Activated CD4-positive, CD25-positive, alpha-beta regulatory T cell treated with anti-CD3 and anti-CD28 coated beads, Interleukin-2, amount 50 U/mL, for 24 hours (primary cell): ENCODE results near the gene ANO2.

Experiments
- ATAC-seq, 2 donors: fragments of 150-1000 bp; cut with Tn5 transposase; one replicate each; pipeline ENCODE4 v1.10.0; 2021; ENCODE audit warnings: mild to moderate bottlenecking in 1 of 2, moderate library complexity in 1 of 2

Gene ANO2

DNA sequence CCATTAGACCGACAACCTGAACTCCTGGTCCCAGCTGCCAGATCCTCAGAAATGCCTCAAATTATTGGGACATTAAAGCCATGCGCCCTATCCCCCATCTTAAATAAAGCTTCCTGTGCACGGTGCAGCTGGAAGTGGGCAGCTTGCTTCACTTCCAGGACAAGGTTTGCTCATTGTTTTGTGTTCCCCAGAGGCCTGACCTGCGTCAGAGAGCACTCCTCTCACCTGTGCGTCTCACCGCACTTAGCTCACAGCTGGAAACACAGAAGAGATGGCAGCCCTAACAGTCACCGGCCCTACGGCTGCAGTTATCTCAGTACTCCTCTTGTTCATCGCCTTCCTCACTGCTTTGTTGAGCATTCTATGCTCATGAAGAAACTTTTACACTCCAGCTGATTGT, 135.5 kb downstream of the ANO2 start:
- ATAC-seq: no peak

DNA sequence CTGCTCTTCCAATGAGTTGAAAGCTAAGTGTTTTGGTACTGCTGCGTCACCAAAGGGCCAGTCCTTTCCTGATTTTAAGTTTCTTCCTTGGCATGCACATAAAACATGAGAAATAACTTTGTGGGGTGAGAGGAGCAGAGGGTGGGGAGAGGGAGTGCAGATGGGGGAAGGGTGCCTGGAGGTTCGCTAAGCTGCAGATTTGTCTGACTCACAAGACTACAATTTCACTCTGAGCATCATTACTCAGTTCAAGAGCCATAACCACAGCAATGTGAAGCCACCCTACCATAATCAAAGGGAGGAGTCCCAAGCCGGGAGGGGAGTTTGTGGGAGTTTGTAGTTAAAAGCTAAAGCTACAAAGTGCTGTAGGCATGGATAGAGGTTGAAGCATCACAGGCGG, 136.1 kb downstream of the ANO2 start:
- no peak for ATAC-seq

DNA sequence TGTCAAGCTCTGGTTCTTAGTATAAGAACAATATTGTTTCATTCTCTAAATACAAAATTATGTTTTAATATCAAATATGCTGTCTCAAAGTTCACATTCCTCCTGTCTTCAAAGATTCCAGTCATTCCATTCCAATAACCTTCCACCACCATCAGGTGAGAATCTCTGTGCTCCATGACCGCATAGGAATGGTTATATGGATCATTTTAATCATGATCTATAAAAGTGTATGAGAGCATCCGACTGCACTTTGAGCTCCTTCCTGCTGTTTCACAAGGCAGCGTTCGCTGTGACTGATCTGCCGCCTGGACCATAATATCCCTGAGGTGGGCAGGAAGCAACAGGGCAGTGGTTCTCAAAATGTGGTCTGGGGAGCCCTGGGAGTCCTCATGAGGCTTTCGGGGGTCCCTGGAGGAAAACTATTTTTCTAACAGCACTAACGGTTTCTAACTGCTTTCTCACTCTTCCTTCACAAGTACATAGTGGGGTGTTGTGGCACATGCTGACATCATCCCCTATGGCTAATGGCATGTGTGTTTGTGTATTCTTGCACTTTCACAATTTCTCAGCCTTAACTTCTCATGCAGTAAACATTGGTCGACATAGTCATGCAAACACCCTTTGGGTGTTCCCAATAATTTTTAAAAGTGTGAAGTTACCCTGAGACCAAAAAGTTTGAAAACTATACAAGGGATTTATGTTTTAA, 137.4 kb downstream of the ANO2 start:
- no peak for ATAC-seq

DNA sequence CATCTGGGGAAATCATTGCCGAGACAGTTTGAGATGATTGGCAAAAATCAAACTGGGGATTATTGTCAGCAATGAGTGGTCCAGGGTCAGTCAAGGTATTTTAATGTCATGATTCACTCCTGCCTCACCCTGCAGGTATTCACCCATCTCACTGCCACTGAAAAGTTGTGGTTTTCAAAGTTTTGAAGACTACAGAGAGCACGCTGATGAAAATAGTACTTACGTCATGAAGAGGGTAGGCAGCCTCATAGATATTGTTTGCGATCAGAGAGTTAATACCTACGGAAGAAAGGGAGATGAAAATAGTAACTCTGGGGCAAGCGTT, 138.0 kb downstream of the ANO2 start:
- no peak for ATAC-seq

DNA sequence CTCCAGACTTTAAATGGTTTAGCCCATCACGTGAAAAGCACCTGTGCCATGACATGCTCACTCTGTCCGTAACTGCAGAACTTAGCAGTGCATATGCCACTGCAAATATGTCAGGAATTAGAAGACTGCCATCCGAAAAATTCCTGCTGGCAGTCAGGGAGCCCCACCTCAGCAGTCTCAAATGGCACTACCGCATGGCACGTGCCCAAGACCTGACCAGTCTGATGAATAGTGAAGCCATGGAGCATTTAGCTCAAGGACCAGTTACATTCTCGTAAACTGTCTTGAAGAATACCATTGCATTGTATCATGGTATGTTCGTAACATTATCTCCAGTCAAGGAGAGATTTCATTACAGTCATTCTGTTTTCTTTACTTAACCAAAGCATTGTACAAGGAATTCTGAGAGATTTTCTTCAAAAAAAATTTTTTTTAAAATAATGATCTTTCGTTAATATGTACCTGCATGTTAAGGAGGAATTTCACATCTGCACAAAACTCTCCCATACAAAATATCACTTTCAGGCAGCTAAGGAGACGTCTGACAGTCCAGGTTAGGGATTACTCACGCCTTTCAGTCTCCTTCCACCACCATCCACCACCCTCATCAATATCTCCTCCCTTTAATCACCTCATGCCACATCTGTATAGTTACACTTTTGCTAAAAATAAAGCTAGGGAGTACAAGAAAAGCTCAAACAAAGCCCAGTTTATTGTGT, 138.5 kb downstream of the ANO2 start:
- no peak for ATAC-seq

DNA sequence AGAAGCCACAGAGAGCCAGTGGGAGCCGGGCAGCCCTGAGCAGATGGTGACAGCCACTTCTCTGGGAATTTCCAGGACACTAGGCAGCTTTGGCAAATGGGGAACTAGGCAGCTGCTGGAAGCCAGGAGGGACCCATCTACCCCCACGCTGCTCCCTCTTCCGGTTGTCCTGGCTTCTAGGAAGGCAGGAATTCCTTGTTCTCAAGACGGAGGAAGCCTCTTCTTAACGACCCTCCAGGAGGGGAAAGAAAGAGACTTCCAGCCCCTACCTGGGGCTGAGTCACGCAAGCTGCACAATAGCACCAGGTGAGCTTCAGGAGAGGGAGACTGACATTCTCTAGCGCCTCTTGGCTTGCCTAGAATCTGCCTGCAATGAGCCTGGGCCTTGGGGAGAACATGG, 141.5 kb downstream of the ANO2 start:
- ATAC-seq: no peak

DNA sequence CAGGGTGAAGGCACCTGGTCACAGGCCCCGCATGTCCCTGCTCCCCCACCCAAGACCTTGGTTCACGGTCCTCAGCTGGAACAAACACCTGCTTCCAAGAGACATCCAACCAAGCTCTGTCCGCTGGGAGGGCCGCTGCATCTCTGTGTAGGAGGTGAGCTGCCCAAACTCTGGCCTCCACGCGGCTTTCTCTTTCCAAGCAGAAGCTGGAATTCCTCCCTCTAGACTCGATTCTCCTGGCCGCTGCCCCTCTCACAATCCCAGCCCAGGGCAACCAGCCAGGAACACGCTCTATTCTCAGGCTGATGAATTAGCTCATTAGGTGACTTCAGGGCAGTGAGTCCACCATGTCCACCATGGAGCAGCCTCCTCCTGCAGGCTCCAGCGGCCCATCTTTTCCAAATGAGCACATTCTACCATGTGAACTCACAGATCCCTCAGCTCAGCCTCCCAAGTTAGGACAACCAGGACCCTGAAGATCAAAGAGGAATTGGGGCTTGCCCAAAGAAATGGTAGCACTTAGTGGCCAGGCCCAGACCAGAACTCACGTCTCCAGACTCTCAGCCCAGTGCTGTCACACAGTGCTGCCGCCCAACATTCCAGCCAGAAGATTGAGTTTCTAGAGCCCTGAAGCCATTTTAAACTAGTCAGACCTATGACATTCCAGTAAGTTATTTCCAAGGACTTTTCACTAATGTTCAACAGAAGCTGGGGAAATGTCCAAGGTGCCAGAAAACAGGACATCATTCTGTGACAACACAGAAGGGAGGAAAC, 146.6 kb downstream of the ANO2 start:
- ATAC-seq: no peak

DNA sequence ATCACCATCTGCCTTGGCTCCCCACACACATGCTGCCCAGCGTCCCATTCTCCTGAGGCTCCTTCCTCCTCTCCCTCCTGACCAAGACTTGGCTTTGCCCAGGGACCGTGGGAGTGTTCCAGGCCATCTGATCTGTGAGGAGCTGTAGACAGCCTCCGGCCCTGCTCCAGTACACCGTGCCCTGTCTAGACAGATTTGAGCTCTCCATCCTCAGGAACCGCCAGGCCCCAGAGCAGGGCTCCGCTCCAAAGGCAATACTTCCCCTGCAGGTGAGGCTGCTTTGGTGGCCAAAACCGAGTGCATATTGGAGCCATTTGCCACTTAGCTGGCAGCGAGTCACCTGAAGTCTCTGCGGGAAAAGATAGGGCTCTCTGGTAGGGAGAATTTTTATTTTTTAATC, 147.4 kb downstream of the ANO2 start:
- ATAC-seq: no peak

DNA sequence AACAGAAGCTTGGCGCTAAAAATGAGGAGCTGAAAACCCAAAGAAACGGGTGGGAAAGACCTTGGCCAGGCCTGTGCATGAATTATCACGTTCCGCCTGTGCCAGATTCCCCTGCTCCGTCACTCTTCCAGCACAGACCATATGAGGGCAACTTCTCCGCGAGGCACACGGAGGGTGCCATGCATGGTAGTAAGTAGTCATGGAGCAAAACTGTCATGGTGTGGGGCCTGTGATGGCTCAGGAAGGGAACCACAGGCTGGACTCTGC, 148.2 kb downstream of the ANO2 start:
- no peak for ATAC-seq

DNA sequence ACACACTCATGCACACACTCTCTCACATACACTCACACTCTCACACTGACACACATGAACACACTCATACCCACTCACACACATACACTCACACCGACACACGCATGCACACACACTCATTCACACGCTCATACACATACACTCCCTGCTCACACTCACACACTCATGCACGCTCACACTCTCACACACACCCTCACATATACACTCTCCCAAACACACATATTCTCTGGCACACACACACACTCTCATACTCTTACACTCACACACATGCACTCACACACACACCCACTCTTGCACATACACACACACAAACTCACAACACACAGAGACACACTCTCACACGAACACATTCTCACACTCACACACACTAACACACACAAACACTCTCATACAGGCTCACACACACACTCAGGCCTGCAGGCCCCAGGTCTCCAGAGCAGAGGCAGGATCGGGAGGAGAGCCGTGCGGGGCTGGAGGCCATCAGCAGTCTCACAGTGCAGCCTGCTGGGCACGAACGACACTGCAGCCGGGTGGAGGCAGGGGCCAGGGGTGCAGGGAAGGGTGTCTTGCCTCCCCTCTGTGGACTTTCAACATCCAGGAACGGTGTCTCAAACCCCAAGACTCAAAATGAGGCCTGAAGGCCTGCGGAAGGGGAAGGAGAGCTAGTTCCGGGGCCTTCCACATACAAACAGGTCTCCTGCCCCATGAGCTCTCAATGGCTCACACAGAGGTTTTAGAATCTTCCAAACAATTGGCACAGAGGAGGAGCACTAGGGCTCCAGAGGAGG, 148.7 kb downstream of the ANO2 start:
- no peak for ATAC-seq

DNA sequence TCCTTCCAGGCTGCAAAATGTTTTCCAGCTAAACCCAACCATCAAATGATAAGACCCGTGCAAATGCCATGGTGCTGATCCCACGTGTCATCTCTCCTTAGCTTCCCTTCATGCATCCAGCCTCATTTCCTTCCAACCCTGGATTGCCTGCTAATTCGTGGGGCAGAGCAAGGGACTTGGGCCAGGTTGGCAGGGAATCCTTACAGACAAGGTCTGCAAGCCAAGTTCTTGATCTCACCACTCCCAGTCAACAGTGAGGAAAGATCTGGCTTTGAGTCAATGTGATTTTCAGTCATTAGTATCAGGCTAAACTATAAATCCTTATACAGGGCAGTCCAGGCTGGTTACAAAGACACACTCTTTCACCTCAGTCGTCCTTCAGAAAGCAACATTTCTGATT, 150.9 kb downstream of the ANO2 start:
- no peak for ATAC-seq

DNA sequence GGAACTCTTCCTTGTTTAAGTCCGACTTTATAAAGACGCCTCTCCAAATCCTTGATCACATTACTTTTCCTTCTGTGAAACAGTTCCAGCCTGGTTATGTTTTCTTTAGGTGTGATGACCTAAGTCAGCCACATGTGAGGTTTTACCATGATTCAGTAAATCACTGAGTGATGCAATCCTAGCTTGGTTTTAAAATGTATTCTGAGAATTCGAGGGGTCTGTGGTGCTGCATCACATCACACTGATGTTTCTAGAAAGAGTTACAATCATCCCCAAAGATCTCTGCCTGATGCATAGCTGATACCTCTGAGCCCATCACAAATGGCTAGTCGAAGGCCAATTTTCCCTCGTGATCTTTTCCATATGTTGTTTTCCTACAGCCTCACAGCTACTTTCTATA, 152.7 kb downstream of the ANO2 start:
- no peak for ATAC-seq

DNA sequence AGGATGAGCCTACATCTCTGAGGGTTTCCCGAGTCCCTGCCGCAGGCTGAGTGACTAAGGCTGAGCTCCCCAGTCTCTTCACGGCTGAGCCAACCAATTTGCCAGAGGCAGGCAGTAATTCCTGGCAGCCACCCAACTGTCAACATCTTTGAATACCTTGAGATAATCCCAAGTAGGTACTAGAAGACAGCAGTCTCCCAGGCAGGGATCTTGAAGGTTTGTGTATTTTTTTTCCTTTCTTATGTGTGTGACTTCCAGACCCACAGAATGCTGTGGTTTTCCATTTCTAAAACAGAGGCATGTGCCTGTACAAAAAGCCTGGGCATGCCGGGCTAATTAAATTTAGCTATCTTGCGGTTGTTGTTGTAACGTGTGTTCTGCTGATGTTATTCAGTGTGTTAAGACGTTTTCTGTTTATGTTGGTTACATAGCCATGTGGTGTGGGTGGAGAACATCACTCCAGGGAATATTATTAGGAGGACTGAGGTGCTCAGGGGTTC, 155.5 kb downstream of the ANO2 start:
- ATAC-seq: no peak

DNA sequence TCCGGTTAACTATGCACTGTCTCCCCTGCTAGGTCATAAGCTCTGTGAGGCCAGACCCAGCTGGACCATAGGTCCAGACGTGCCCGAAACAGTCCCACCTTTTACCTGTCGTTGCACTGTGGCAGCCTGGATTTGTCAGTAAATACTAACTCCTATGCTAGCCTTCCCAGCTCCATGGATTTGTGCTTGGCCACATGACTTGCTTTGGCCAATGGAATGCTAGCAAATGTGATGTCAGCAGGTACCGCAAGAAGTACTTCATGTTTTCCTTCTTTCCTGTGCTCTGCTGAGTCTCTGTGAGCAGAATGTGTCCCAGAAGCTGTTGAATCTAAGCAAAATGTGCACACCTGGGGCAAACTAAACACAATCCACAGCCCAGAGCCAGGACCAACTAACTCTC, 157.2 kb downstream of the ANO2 start:
- no peak for ATAC-seq

DNA sequence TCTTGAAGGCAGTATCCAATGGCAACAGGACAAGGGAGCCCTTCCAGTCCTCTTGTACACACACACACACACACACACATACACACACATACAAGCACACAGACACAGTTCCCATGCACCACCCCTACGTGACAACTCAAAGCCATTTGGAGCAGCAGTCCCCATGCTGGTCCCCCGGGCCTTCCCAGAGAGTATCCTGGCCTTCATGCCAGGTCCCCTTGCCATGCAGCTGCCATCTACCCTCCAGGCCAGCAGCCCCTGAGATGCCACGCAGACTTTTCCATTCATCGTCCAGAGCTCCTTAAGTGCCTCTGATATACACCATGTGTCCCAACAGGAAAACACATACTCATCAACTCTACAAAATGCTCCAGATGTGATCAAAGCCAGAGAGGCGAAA, 159.5 kb downstream of the ANO2 start:
- ATAC-seq: no peak

DNA sequence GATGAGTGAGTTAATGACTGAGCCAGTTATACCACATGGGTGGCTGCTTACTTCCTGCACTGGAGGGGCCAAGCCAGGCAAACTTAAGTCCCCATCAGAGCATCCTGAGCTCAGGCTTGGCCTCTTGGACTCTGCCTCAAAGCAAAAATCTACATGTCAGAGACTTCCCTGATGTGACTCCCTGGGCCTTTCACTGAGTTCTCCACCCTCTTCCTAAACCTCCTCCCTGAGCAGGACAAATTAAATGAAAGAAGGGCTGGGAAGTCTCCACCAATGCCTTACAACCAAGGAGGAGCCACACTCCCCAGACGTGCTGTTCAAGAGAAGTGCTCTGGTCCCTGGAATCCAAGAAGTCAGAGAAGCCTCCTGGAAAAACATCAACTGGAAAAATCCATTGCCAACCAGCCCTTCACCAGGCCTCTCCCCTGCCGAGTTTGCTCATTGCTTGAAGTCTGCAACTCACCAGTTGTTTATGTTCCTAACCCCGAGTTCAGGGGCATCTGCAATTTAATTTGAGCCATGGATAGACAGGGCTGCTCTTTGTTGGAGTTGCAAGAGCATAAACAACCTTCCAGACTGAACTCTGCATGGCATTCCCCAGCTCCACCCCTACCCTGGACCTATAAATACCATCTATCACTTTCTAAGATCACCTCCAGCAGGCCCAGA, 160.5 kb downstream of the ANO2 start:
- ATAC-seq: no peak

DNA sequence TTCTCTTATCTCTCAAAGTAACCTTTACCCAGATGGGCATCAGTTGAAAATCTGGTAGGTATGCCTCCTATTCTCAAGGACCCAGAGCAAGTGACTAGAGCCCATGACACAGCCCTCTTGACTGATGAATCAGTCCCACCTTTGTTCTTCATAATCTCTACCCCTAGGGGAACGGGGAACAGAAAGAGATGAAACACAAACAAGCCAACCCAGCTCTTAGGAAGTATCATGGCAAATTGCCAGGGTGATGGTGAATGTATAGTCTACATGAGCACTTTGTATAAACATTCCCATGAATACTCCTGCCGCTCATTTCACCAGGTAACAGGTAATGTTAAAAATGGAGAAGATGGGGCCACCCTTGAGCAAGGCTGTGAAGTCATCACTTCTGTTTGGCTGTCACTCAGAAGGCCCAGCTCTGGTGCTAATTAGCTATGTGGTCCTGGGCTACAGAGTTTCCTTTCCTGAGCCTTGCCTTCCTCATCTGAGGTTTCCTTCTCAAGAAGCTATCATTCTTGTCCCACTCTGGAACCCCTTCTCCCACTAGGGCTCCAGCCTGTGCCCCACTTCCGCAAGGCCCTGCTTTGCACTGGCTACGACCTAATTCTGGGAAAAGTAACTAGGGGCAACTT, 161.7 kb downstream of the ANO2 start:
- ATAC-seq: no peak

DNA sequence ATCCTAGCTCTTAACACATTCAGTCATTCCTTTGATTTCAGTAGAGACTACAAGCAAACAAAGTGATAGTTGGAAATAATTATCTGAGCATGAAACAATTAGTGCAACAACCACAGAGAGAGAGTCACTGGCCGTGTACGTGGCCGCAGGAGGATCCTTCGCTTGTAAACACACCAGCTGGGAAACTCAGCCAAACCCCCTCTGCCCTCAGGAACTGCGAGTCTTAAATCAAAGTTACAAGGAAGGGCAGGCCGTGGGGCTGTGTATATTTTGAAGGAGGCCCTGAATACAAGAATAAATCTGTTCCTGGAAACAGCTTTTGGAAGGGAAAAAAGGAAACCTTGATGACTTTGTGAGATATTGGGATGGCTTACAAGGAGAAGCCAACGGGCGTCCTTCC, 164.5 kb downstream of the ANO2 start:
- ATAC-seq: no peak

DNA sequence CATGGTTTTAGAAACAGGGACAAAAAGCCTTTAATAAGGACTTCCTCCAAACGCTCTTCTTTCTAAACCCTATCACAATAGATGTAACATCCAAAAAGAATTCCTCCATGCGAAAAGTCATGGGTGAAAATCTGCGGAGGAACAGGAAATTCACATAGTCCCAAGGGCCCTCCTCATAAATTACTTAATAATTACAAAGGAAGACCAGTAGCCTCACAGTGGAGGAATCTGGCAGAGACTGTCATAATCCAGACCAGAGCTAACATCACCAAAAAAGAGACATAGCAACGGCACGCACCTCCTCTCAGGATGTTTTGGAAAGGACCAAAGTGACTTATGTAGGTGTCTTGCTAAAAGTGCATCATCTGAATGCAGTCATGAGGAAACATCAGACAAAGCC, 165.7 kb downstream of the ANO2 start:
- ATAC-seq: no peak

DNA sequence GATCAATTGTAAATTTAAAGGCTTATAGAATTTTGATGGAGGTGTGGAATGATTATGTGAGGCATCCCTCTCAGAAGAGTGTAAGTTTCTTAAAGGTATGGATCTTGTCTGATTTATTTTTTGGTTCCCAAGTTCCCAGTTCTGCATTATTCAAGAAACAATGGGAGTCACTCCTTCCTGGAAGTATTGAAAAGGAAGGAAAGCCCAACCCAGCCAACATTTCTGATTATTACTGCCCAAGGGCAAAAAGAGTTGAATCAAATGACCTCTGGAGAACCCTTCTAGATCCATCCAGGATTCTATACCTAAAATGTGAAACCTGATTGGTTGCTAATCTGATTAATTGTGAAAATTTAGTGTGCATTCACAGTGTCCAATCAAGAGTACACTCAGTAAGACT, 166.2 kb downstream of the ANO2 start:
- ATAC-seq: no peak

DNA sequence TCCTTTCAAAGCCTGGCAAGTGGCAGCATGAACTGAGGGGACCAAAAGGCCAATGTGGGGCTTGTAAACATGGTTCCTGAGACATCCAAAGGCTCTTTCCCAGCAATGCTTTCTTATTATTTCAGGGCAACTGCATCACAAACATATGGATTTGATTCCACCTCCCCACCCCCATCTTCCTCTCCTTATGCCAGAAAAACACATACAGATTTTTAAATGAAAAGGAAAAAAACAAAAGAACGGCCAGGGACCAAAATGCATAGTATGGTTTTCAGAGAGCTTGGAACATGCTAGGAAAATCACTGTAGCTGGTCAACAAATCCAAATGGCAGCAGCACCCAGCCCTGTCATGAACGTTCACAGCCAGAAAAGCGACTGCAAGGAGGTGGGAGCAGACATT, 167.6 kb downstream of the ANO2 start:
- ATAC-seq: no peak

DNA sequence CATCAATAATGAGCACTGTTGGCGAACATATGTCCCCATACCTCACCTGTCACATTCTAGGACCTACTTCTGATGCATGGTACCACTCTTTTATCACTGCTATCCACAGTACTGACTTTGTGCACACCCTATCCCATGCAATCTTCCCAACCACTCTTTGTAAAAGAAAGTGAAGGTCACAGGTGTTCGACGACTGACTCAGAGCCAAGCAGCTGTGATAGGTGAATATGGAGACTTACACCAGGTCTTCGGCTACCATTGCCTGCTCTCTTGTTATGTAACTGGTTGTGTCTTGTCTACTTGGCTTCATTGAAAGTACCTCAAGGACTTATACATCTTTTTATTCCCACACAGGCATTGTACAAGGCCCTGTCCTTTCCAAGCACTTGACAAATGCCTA, 169.0 kb downstream of the ANO2 start:
- no peak for ATAC-seq
